ENCODE results near the gene HCRTR2. TPM values are rescaled to one million over a fixed set of nuclear protein-coding genes. Genes with fewer than 3 reads are reported as not detected.

HCRTR2 gene
- total and polyA plus RNA-seq, 2 donors, result 0.07 to 0.09 TPM

GRCh38 chr6:55167860-55168259, 6.5 kb upstream of the HCRTR2 start:
- no peak overlapping the region for H3K4me3 ChIP-seq (ENCODE audit: low read length in 2 of 2)
- no peaks in the 10 kb centered on the region for H3K36me3 ChIP-seq (ENCODE audit: control insufficient read depth in 2 of 2, insufficient read depth in 2 of 2, low read length in 1 of 2)
- H3K4me1 ChIP-seq (ENCODE audit: control insufficient read depth in 2 of 2, insufficient read depth in 2 of 2, low read length in 2 of 2), result no peaks in the 10 kb centered on the region
- no peak for DNase-seq (ENCODE audit: low read depth in 6 of 9, low spot score in 9 of 9)
- WGBS, result 91% methylated on average over 1 of the region's 1 CpG
- H3K27ac ChIP-seq (ENCODE audit: low read depth in 1 of 2, low read length in 1 of 2), result no peak overlapping the region
- no peaks in the 10 kb centered on the region for H3K9me3 ChIP-seq (ENCODE audit: control insufficient read depth in 2 of 2, insufficient read depth in 1 of 2, low read length in 1 of 2)
- no peaks in the 10 kb centered on the region for H3K27me3 ChIP-seq (ENCODE audit: control insufficient read depth in 2 of 2, insufficient read depth in 1 of 2, low read length in 1 of 2)

DNA sequence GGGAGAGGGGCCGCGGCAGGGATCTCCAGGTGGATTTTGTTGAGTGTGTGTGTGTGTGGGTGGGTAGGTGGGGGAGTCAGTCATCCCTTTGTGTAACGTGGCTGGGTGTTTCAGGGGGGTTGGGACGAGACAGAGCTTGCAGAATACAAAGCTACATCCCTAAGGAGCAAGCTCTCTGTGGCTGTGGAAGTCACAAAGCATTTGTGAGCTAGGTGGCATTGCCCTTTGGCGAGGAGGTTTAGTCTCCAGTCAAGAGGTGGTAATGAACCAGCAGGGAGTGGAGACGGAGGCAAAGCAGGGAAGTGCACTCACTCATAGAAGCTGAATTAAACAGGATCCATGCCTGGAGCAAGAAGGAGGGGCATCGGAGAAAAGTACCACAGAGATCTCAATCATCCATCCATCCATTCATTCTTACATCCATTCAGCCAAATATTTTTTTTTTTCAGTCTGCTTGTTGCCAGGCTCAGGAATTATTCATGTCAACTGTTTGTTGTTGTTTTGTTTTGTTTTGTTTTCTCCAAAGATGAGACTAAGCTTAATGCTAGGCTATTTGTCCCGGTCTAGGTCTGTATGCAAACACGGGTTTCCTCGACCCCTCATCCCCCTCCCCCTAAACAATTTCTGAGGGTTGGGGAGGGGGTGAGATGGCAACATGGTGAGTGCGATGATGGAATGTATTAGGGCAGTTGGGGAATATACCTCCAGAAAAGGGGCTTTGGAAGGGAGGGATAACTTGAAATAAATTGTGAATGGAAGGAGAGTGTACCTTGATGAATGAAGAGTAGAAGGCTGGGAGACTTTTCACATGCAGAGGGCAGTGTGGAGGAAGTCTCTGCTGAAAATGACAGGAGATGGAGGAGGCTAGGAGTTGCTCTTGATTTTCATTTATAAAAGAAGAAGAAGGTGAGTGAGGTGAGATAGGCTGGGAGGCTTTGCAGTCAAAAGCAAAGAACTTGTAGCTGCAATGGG, 1.0 kb downstream of the HCRTR2 start:
- Histone ChIP-seq H3K36me3 (ENCODE audit: control insufficient read depth in 2 of 2, insufficient read depth in 2 of 2, low read length in 1 of 2) (no peaks in the 10 kb centered on the region), H3K27me3 (ENCODE audit: control insufficient read depth in 2 of 2, insufficient read depth in 1 of 2, low read length in 1 of 2) (peaks cover 0 to 18% of the 10 kb centered on the region in 2 donors), H3K4me3 (ENCODE audit: low read length in 2 of 2) (peak overlapping the region in 1 of 2 donors; percentile 7), H3K4me1 (ENCODE audit: control insufficient read depth in 2 of 2, insufficient read depth in 2 of 2, low read length in 2 of 2) (no peaks in the 10 kb centered on the region), H3K9me3 (ENCODE audit: control insufficient read depth in 2 of 2, insufficient read depth in 1 of 2, low read length in 1 of 2) (no peaks in the 10 kb centered on the region), H3K27ac (ENCODE audit: low read depth in 1 of 2, low read length in 1 of 2) (no peak overlapping the region)
- 19% methylated on average over 11 of the region's 11 CpGs for WGBS
- no peak for DNase-seq (ENCODE audit: low read depth in 6 of 9, low spot score in 9 of 9)

DNA sequence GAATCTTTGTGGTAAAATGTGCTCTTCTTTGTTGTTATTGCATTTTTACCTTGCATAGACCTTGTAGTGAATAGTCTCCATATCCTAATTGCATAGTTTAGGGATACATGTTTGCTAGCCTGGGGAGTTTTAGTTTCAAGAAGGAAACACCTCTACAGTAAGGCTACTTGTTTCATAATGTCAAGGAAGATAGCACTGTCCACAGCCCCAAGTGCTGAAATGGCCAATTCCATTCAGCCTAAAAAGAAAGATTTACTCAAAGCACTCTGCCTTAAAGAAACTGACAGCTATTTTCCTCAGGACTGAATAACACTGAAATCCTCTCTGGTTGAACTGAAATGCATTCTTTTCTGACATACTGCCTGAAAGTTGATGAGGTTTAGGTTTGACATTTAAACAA, 2.6 kb downstream of the HCRTR2 start:
- no peak overlapping the region for H3K4me3 ChIP-seq (ENCODE audit: low read length in 2 of 2)
- H3K9me3 ChIP-seq (ENCODE audit: control insufficient read depth in 2 of 2, insufficient read depth in 1 of 2, low read length in 1 of 2), result no peaks in the 10 kb centered on the region
- H3K36me3 ChIP-seq (ENCODE audit: control insufficient read depth in 2 of 2, insufficient read depth in 2 of 2, low read length in 1 of 2), result no peaks in the 10 kb centered on the region
- DNase-seq (ENCODE audit: low read depth in 6 of 9, low spot score in 9 of 9), result peak in 2 of 9 donors; percentile 2 to 18
- peaks cover 0 to 18% of the 10 kb centered on the region in 2 donors for H3K27me3 ChIP-seq (ENCODE audit: control insufficient read depth in 2 of 2, insufficient read depth in 1 of 2, low read length in 1 of 2)
- H3K27ac ChIP-seq (ENCODE audit: low read depth in 1 of 2, low read length in 1 of 2), result no peak overlapping the region
- no peaks in the 10 kb centered on the region for H3K4me1 ChIP-seq (ENCODE audit: control insufficient read depth in 2 of 2, insufficient read depth in 2 of 2, low read length in 2 of 2)

GRCh38 chr6:55180258-55180657, 5.9 kb downstream of the HCRTR2 start:
- WGBS, result 84% methylated on average over 1 of the region's 1 CpG
- H3K9me3 ChIP-seq (ENCODE audit: control insufficient read depth in 2 of 2, insufficient read depth in 1 of 2, low read length in 1 of 2), result no peaks in the 10 kb centered on the region
- H3K4me3 ChIP-seq (ENCODE audit: low read length in 2 of 2), result no peak overlapping the region
- no peaks in the 10 kb centered on the region for H3K4me1 ChIP-seq (ENCODE audit: control insufficient read depth in 2 of 2, insufficient read depth in 2 of 2, low read length in 2 of 2)
- peaks cover 0 to 4% of the 10 kb centered on the region in 2 donors for H3K27me3 ChIP-seq (ENCODE audit: control insufficient read depth in 2 of 2, insufficient read depth in 1 of 2, low read length in 1 of 2)
- no peak for DNase-seq (ENCODE audit: low read depth in 6 of 9, low spot score in 9 of 9)
- H3K27ac ChIP-seq (ENCODE audit: low read depth in 1 of 2, low read length in 1 of 2), result no peak overlapping the region
- H3K36me3 ChIP-seq (ENCODE audit: control insufficient read depth in 2 of 2, insufficient read depth in 2 of 2, low read length in 1 of 2), result no peaks in the 10 kb centered on the region

GRCh38 chr6:55182016-55182650, 7.8 kb downstream of the HCRTR2 start:
- WGBS, result 46% methylated on average over 7 of the region's 7 CpGs
- Histone ChIP-seq H3K27ac (ENCODE audit: low read depth in 1 of 2, low read length in 1 of 2) (no peak overlapping the region), H3K9me3 (ENCODE audit: control insufficient read depth in 2 of 2, insufficient read depth in 1 of 2, low read length in 1 of 2) (no peaks in the 10 kb centered on the region), H3K4me3 (ENCODE audit: low read length in 2 of 2) (no peak overlapping the region), H3K27me3 (ENCODE audit: control insufficient read depth in 2 of 2, insufficient read depth in 1 of 2, low read length in 1 of 2) (no peaks in the 10 kb centered on the region), H3K36me3 (ENCODE audit: control insufficient read depth in 2 of 2, insufficient read depth in 2 of 2, low read length in 1 of 2) (no peaks in the 10 kb centered on the region), H3K4me1 (ENCODE audit: control insufficient read depth in 2 of 2, insufficient read depth in 2 of 2, low read length in 2 of 2) (no peaks in the 10 kb centered on the region)
- DNase-seq (ENCODE audit: low read depth in 6 of 9, low spot score in 9 of 9), result no peak

- H3K4me3 ChIP-seq (ENCODE audit: low read length in 2 of 2), result no peak overlapping the region
- WGBS, result 89% methylated on average over 4 of the region's 4 CpGs
- H3K9me3 ChIP-seq (ENCODE audit: control insufficient read depth in 2 of 2, insufficient read depth in 1 of 2, low read length in 1 of 2), result no peaks in the 10 kb centered on the region
- H3K27me3 ChIP-seq (ENCODE audit: control insufficient read depth in 2 of 2, insufficient read depth in 1 of 2, low read length in 1 of 2), result no peaks in the 10 kb centered on the region
- no peak overlapping the region for H3K27ac ChIP-seq (ENCODE audit: low read depth in 1 of 2, low read length in 1 of 2)
- H3K4me1 ChIP-seq (ENCODE audit: control insufficient read depth in 2 of 2, insufficient read depth in 2 of 2, low read length in 2 of 2), result no peaks in the 10 kb centered on the region
- DNase-seq (ENCODE audit: low read depth in 6 of 9, low spot score in 9 of 9), result no peak
- H3K36me3 ChIP-seq (ENCODE audit: control insufficient read depth in 2 of 2, insufficient read depth in 2 of 2, low read length in 1 of 2), result no peaks in the 10 kb centered on the region
Measured at GRCh38 chr6:55184782-55185530, 10.6 kb downstream of the HCRTR2 start.

DNA sequence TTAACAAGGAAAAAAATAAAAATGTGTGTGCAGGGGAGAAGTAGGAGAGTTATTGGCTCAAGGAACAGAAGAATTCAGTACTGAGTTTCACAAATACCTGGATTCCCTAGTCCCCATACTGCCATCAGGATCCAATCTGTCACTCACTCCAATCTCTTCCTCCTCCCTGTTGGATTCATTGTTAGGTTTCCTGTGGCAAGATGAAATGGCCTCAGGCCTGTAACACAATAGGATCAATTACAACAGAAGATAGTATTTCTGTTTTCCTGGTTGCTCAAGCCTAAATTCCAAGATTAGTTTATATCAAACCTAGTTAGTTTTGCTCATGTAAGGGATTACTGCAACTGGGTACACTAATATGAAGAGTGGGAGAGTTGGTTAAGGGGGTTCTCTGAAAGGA, 24.4 kb downstream of the HCRTR2 start:
- no peak for DNase-seq (ENCODE audit: low read depth in 6 of 9, low spot score in 9 of 9)
- no peaks in the 10 kb centered on the region for H3K36me3 ChIP-seq (ENCODE audit: control insufficient read depth in 2 of 2, insufficient read depth in 2 of 2, low read length in 1 of 2)

GRCh38 chr6:55199239-55199638, 24.9 kb downstream of the HCRTR2 start:
- no peaks in the 10 kb centered on the region for H3K27me3 ChIP-seq (ENCODE audit: control insufficient read depth in 2 of 2, insufficient read depth in 1 of 2, low read length in 1 of 2)
- no peaks in the 10 kb centered on the region for H3K36me3 ChIP-seq (ENCODE audit: control insufficient read depth in 2 of 2, insufficient read depth in 2 of 2, low read length in 1 of 2)
- H3K27ac ChIP-seq (ENCODE audit: low read depth in 1 of 2, low read length in 1 of 2), result no peak overlapping the region
- no peaks in the 10 kb centered on the region for H3K9me3 ChIP-seq (ENCODE audit: control insufficient read depth in 2 of 2, insufficient read depth in 1 of 2, low read length in 1 of 2)
- no peak for DNase-seq (ENCODE audit: low read depth in 6 of 9, low spot score in 9 of 9)
- no peak overlapping the region for H3K4me3 ChIP-seq (ENCODE audit: low read length in 2 of 2)
- no peaks in the 10 kb centered on the region for H3K4me1 ChIP-seq (ENCODE audit: control insufficient read depth in 2 of 2, insufficient read depth in 2 of 2, low read length in 2 of 2)

More for the DNA sequence above, 24.4 kb downstream of the HCRTR2 start:
- H3K27ac ChIP-seq (ENCODE audit: low read depth in 1 of 2, low read length in 1 of 2), result no peak overlapping the region
- H3K27me3 ChIP-seq (ENCODE audit: control insufficient read depth in 2 of 2, insufficient read depth in 1 of 2, low read length in 1 of 2), result no peaks in the 10 kb centered on the region
- no peaks in the 10 kb centered on the region for H3K4me1 ChIP-seq (ENCODE audit: control insufficient read depth in 2 of 2, insufficient read depth in 2 of 2, low read length in 2 of 2)
- no peak overlapping the region for H3K4me3 ChIP-seq (ENCODE audit: low read length in 2 of 2)
- no peaks in the 10 kb centered on the region for H3K9me3 ChIP-seq (ENCODE audit: control insufficient read depth in 2 of 2, insufficient read depth in 1 of 2, low read length in 1 of 2)
